Esophagus muscularis mucosa (tissue), 4 donors: ENCODE measurements around the gene NNAT. TPM values are rescaled to one million over a fixed set of nuclear protein-coding genes. Genes with fewer than 3 reads are reported as not detected.

Source experiments
- DNase-seq: peaks from one replicate; pipeline ENCODE4 v3.0.0-alpha.2; 2017; ENCODE audit errors: extremely low spot score
- H3K27ac ChIP-seq, 4 donors: fragments of 200-600 bp; sonication (generic); replicated peaks in 1 of 4; 1 replicate in 3 of 4; 2 replicates in 1 of 4; pipeline ENCODE4 v1.5.1; 2016 to 2019; ENCODE audit warnings: mild to moderate bottlenecking in 1 of 4
- H3K27me3 ChIP-seq, 4 donors: fragments of 200-600 bp; sonication (generic); one replicate each; pipeline versions ENCODE4 v1.5.1 to v1.6.0; 2016 to 2019
- H3K36me3 ChIP-seq, 4 donors: fragments of 200-600 bp; sonication (generic); one replicate each; pipeline ENCODE4 v1.5.1; 2016 to 2019
- H3K4me1 ChIP-seq, 4 donors: fragments of 200-600 bp; sonication (generic); one replicate each; pipeline ENCODE4 v1.5.1; 2016 to 2019
- H3K4me3 ChIP-seq, 4 donors: fragments of 200-600 bp; sonication (generic); 1 replicate in 2 of 4; 2 replicates in 2 of 4; pipeline ENCODE4 v1.5.1; 2016 to 2019; ENCODE audit warnings: mild to moderate bottlenecking in 4 of 4, moderate library complexity in 1 of 4
- H3K9me3 ChIP-seq, 4 donors: fragments of 200-600 bp; sonication (generic); 1 replicate in 3 of 4; 2 replicates in 1 of 4; pipeline ENCODE4 v1.5.1; 2016 to 2019
- EP300 ChIP-seq: sonication (generic); formaldehyde crosslinking; IDR thresholded peaks from one replicate; pipeline ENCODE4 v1.6.1; 2017; ENCODE audit warnings: antibody characterized with exemption
- POLR2A ChIP-seq: fragments of 450-650 bp; IDR thresholded peaks from one replicate; pipeline ENCODE4 v1.6.1; 2017; ENCODE audit warnings: antibody characterized with exemption, moderate library complexity, mild to moderate bottlenecking, low read depth
- POLR2AphosphoS5 ChIP-seq, 2 donors: sonication (generic); formaldehyde crosslinking; IDR thresholded peaks; one replicate each; pipeline ENCODE4 v1.6.1; 2017; ENCODE audit warnings: antibody characterized with exemption in 2 of 2
- WGBS: methylation state at CpG from one replicate; pipeline ENCODE4 v1.1.5; 2018; 5-methylcytosine and 5-hydroxymethylcytosine counted together
- intact Hi-C: fragments of 100-400 bp; cut with DNase I; formaldehyde crosslinking; loops from one replicate; pipeline ENCODE4 v1.15.1; 2023
- total RNA-seq, 4 donors: library from RNA; depleted of rRNA; stranded (reverse); fragments of >200 nt; gene quantifications; one replicate each; pipeline versions ENCODE4 v1.1.0 to v1.2.1, GENCODE V29; 2016
- TF ChIP-seq, protein P1 (sequence below), 3 experiments: fragments of 200-600 bp in 2 of 3; fragments of 450-650 bp in 1 of 3; sonication (generic) in 2 of 3; IDR thresholded peaks; one replicate each; pipeline ENCODE4 v1.5.1; 2017 to 2019; ENCODE audit warnings: antibody characterized with exemption in 3 of 3, mild to moderate bottlenecking in 2 of 3, moderate library complexity in 1 of 3

The NNAT gene
- total RNA-seq, 4 donors from 2014 or later, result 2.6 to 14.1 (median 9.1) TPM

DNA sequence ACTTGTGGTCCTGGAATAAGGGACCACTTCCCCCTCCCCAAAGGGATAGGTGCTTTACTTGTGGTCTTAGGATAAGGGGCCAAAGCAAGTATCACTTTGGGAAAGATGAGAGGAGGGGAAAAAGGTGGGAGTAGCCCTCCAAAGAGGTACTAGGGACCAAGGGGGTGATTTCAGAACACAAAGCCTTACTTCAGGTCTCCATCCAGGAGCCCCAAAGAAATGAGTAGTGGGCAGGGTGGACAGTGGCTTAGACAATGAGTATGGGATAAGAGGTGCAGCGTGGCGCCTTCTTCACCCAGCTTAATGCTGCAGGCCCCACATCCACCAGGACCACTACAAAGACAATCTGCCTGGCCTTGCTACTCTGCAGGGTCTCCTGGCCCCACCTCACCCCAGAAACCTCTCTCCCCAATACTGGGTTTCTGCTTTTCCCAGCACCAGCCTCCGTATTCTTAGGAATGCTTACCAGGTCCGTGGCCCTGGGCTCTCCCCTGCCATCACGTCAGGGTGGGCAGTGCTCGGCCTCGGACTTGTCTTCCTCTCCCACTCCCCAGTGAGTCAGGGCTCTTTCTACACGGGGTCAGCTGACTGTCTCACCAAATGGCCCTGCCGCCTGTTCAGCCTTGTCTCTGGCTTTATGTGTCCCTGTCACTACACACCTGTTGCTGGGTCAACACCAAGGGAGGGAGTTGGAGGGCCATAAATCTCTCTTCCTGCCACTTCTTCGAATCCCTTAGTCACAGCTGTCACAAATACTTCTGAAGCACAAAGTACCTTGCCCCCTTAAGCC is 3.1 kb downstream of the NNAT start:
- intact Hi-C loops, result no loop called here
- Histone ChIP-seq H3K4me3 (no peak overlapping the region), H3K36me3 (peaks cover 0 to 5% (median 0%) of the 10 kb centered on the region in 4 donors), H3K27ac (peak overlapping the region; percentile 31 to 97 (median 72)), H3K9me3 (no peaks in the 10 kb centered on the region), H3K4me1 (peaks cover 65 to 91% (median 82%) of the 10 kb centered on the region in 4 donors), H3K27me3 (no peaks in the 10 kb centered on the region)
- no peak for DNase-seq
- TF ChIP-seq POLR2AphosphoS5 (IDR thresholded peaks at IDR 0.05) (no peak), POLR2A (peak; percentile 36)
- 58% methylated on average over 10 of the region's 10 CpGs for WGBS

DNA sequence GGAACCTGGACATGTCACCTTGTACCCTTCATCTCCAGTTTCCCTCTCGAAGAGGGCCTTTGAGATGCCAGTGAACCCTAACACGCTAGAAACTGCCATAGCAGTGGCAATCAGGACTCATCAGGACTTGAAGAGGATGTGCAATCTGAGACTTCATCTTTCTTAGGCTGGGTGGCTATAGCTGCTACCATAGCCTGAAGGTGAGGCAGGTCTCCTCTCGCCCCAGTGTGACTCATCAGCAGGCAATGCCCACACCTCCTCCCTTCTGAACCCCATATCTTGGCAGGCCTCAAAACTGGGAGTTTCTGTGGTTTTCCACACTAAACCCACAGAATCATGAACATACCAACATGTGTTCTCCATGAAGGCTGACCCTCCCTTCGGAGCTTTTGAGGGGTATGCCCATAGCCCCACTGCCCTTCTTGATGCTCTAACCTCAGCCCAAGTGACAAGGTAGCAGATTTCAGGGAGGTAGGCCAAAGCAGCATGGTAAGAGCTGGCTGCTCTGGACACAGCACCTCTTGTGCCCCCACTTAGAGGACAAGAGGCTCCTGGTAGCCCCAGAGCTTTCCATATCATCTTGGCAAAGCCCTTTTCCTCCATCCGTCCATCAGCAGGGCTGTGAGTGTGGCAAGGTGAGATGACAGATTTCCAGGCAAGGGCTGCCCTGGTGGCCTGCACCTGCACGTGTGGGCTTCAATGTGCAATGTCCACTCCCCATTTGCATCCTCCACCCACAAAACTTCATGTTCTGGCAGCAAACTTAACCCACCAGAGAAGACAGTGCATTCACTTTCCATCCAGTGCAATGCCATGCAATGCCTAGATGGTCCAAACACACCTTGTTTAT is 4.0 kb downstream of the NNAT start:
- no peak for DNase-seq
- Histone ChIP-seq H3K27ac (peak overlapping the region; percentile 31 to 97 (median 72)), H3K9me3 (no peaks in the 10 kb centered on the region), H3K4me3 (peak overlapping the region in 2 of 4 donors; percentile 85 to 100), H3K36me3 (peaks cover 0 to 5% (median 0%) of the 10 kb centered on the region in 4 donors), H3K4me1 (peaks cover 55 to 82% (median 72%) of the 10 kb centered on the region in 4 donors), H3K27me3 (no peaks in the 10 kb centered on the region)
- TF ChIP-seq, protein P1, sequence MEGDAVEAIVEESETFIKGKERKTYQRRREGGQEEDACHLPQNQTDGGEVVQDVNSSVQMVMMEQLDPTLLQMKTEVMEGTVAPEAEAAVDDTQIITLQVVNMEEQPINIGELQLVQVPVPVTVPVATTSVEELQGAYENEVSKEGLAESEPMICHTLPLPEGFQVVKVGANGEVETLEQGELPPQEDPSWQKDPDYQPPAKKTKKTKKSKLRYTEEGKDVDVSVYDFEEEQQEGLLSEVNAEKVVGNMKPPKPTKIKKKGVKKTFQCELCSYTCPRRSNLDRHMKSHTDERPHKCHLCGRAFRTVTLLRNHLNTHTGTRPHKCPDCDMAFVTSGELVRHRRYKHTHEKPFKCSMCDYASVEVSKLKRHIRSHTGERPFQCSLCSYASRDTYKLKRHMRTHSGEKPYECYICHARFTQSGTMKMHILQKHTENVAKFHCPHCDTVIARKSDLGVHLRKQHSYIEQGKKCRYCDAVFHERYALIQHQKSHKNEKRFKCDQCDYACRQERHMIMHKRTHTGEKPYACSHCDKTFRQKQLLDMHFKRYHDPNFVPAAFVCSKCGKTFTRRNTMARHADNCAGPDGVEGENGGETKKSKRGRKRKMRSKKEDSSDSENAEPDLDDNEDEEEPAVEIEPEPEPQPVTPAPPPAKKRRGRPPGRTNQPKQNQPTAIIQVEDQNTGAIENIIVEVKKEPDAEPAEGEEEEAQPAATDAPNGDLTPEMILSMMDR (IDR thresholded peaks at IDR 0.05), result no peak
- TF ChIP-seq POLR2AphosphoS5 (IDR thresholded peaks at IDR 0.05) (no peak), POLR2A (no peak), EP300 (no peak)
- WGBS, result 59% methylated on average over 6 of the region's 6 CpGs
- intact Hi-C loops, result no loop called here

DNA sequence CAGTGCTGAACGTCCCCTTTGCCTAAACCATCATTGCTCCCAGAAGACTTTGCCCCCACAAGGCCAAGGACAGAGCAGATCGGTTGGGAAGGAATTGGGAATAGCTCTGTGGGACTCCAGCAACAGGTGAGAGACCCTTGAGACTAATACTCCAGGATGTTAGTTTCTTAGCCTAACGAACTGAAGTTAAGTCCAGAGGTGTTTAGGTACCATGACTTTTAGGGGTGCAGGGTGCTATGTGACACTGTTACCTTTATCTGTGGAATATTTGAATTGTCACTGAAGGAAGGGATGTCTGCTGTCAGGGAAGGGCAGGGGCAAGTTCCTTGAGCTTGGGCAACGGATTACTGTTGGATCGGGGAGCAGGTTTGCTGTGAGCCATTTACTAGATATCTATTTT is 4.8 kb downstream of the NNAT start:
- Histone ChIP-seq H3K9me3 (no peaks in the 10 kb centered on the region), H3K4me1 (peaks cover 50 to 74% (median 65%) of the 10 kb centered on the region in 4 donors), H3K4me3 (peak overlapping the region; percentile 85 to 100 (median 94))

DNA sequence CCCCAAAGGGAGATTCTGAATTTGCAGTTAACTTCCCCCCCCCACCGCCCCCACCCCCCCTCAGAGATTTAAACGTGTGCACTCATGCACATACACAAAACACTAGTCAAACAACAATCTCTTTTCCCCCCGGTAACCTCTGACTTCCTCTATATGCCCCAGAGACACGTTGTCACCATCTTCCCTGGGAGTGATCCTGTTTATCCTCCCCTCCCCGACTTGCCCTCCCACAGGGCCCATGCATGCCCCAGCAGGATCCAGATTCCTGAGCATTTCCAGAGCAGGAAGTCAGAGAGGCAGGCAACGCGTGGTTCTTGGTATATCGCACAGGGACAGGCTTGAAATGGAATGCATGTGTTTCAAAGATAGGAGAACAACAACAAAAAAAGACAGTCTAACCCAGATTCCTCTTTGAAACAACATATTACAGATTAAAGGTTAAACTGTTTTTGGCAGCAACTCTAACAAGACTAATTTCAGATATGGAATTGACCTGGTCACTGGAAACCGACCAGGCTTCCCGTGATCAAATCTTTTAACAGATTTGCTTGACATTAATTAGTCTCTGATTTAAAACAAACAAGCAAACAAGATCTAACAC is 5.3 kb downstream of the NNAT start:
- peak overlapping the region; percentile 93 to 97 (median 94) for H3K27ac ChIP-seq
- peak overlapping the region; percentile 85 to 100 (median 94) for H3K4me3 ChIP-seq
- no peaks in the 10 kb centered on the region for H3K27me3 ChIP-seq
- DNase-seq, result no peak
- intact Hi-C loops, result loop anchor here (2.0 kb wide), 1 partner anchor 142 kb away; no protein-coding TSS in a partner anchor
- WGBS, result 1% methylated on average over 10 of the region's 10 CpGs
- H3K36me3 ChIP-seq, result peaks cover 0 to 5% (median 0%) of the 10 kb centered on the region in 4 donors
- H3K9me3 ChIP-seq, result no peaks in the 10 kb centered on the region
- TF ChIP-seq, protein P1 (IDR thresholded peaks at IDR 0.05), result no peak
- TF ChIP-seq POLR2AphosphoS5 (IDR thresholded peaks at IDR 0.05), result peak; percentile 38 to 41
- TF ChIP-seq POLR2A, result no peak
- H3K4me1 ChIP-seq, result peaks cover 50 to 69% (median 59%) of the 10 kb centered on the region in 4 donors

More for the DNA sequence above, 4.8 kb downstream of the NNAT start:
- H3K27me3 ChIP-seq, result no peaks in the 10 kb centered on the region
- TF ChIP-seq EP300, result no peak
- TF ChIP-seq, protein P1 (IDR thresholded peaks at IDR 0.05), result no peak
- no peak for TF ChIP-seq POLR2A
- no peak for TF ChIP-seq POLR2AphosphoS5 (IDR thresholded peaks at IDR 0.05)
- DNase-seq, result no peak
- 49% methylated on average over 5 of the region's 5 CpGs for WGBS
- peaks cover 0 to 5% (median 0%) of the 10 kb centered on the region in 4 donors for H3K36me3 ChIP-seq
- H3K27ac ChIP-seq, result peak overlapping the region; percentile 93 to 97 (median 94)
- intact Hi-C loops, result loop anchor here (2.0 kb wide), 1 partner anchor 141 kb away; no protein-coding TSS in a partner anchor
